OCI-LY1 (cell line): ENCODE data around the gene AGRP.

Experiments used
- EZH2 ChIP-seq: fragments of 200-600 bp; sonication (generic), shearing (Covaris generic); IDR thresholded peaks from 2 replicates; pipeline ENCODE4 v1.8.0; 2017; ENCODE audit warnings: borderline replicate concordance, mixed run types, mild to moderate bottlenecking, antibody characterized with exemption, low read length, moderate library complexity, mixed read lengths
- TF ChIP-seq, protein P1 (sequence below): fragments of 200-600 bp; sonication (generic), shearing (Covaris generic); IDR thresholded peaks from 2 replicates; pipeline ENCODE4 v1.5.1; 2017; ENCODE audit warnings: mild to moderate bottlenecking, antibody characterized with exemption, low read length, moderate library complexity, mixed read lengths

- no peak for TF ChIP-seq EZH2
- TF ChIP-seq, protein P1, sequence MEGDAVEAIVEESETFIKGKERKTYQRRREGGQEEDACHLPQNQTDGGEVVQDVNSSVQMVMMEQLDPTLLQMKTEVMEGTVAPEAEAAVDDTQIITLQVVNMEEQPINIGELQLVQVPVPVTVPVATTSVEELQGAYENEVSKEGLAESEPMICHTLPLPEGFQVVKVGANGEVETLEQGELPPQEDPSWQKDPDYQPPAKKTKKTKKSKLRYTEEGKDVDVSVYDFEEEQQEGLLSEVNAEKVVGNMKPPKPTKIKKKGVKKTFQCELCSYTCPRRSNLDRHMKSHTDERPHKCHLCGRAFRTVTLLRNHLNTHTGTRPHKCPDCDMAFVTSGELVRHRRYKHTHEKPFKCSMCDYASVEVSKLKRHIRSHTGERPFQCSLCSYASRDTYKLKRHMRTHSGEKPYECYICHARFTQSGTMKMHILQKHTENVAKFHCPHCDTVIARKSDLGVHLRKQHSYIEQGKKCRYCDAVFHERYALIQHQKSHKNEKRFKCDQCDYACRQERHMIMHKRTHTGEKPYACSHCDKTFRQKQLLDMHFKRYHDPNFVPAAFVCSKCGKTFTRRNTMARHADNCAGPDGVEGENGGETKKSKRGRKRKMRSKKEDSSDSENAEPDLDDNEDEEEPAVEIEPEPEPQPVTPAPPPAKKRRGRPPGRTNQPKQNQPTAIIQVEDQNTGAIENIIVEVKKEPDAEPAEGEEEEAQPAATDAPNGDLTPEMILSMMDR: no peak
Measured at GRCh38 chr16:67470359-67470758, 13.0 kb downstream of the AGRP start.
